HepG2 (cell line): ENCODE data around the gene SFT2D1. TPM values are rescaled to one million over a fixed set of nuclear protein-coding genes. Genes with fewer than 3 reads are reported as not detected.
A peak's percentile ranks its signal among the peaks of the same experiment; 100 is the strongest.

Experiments
- BORCS8-MEF2B ChIP-seq: sonication (generic); formaldehyde crosslinking; IDR thresholded peaks from 2 replicates; pipeline ENCODE4 v1.8.0; 2022; ENCODE audit warnings: mild to moderate bottlenecking, missing genetic modification reagents
- CBX2 ChIP-seq, 2 experiments: fragments of 200-600 bp in 1 of 2; sonication (generic); formaldehyde crosslinking in 1 of 2; IDR thresholded peaks; 2 replicates each; pipeline versions ENCODE4 v1.7.0 to v1.8.1; 2018 to 2022; ENCODE audit warnings: low read depth in 2 of 2, low read length in 1 of 2, mild to moderate bottlenecking in 1 of 2, missing genetic modification reagents in 1 of 2
- CCDC6 ChIP-seq: sonication (generic); formaldehyde crosslinking; IDR thresholded peaks from 2 replicates; pipeline ENCODE4 v1.8.1; 2022; ENCODE audit warnings: mild to moderate bottlenecking, missing genetic modification reagents, moderate library complexity
- ELF3 ChIP-seq: IDR thresholded peaks from 2 replicates; pipeline ENCODE4 v1.6.1; 2016; ENCODE audit warnings: missing genetic modification reagents, missing compliant biosample characterization
- HDAC6 ChIP-seq: fragments of 200-600 bp; sonication (generic); IDR thresholded peaks from 2 replicates; pipeline ENCODE4 v1.7.0; 2017; ENCODE audit warnings: mild to moderate bottlenecking, antibody characterized with exemption, low read length, low read depth
- JDP2 ChIP-seq: sonication (generic); formaldehyde crosslinking; IDR thresholded peaks from 2 replicates; pipeline ENCODE4 v1.8.1; 2022; ENCODE audit warnings: missing genetic modification reagents, borderline replicate concordance
- KDM4B ChIP-seq: sonication (generic); formaldehyde crosslinking; IDR thresholded peaks from 2 replicates; pipeline ENCODE4 v1.4.0; 2020; ENCODE audit warnings: missing genetic modification reagents
- KLF11 ChIP-seq: IDR thresholded peaks from 2 replicates; pipeline ENCODE4 v1.6.1; 2016; ENCODE audit warnings: missing compliant biosample characterization
- NFIC ChIP-seq: IDR thresholded peaks from 2 replicates; pipeline ENCODE4 v1.6.1; 2012; ENCODE audit warnings: mild to moderate bottlenecking, low read length, inconsistent platforms
- SATB2 ChIP-seq: sonication (generic); formaldehyde crosslinking; IDR thresholded peaks from 2 replicates; pipeline ENCODE4 v1.5.0; 2020; ENCODE audit warnings: missing genetic modification reagents
- SP5 ChIP-seq: IDR thresholded peaks from 2 replicates; pipeline ENCODE4 v1.6.1; 2016; ENCODE audit warnings: low read depth, borderline replicate concordance
- SPEN ChIP-seq: sonication (generic); formaldehyde crosslinking; IDR thresholded peaks from 2 replicates; pipeline ENCODE4 v1.5.1; 2020; ENCODE audit warnings: low read depth, mild to moderate bottlenecking, missing genetic modification reagents
- SUZ12 ChIP-seq: fragments of 150-350 bp; IDR thresholded peaks from 2 replicates; pipeline ENCODE4 v1.6.1; 2014; ENCODE audit warnings: low read depth, low read length
- TFAP4 ChIP-seq: sonication (generic); IDR thresholded peaks from 2 replicates; pipeline ENCODE4 v1.6.1; 2016; ENCODE audit warnings: low read depth, borderline replicate concordance
- ZC3H4 ChIP-seq: sonication (generic); formaldehyde crosslinking; IDR thresholded peaks from 2 replicates; pipeline ENCODE4 v1.4.0; 2020; ENCODE audit warnings: missing genetic modification reagents, borderline replicate concordance
- ZKSCAN1 ChIP-seq: fragments of 150-350 bp; IDR thresholded peaks from 2 replicates; pipeline ENCODE4 v1.6.1; 2014; ENCODE audit warnings: low read length
- ZNF256 ChIP-seq: sonication (generic); formaldehyde crosslinking; conservative IDR thresholded peaks from 2 replicates; pipeline ENCODE4 v1.4.0; 2020; ENCODE audit warnings: missing genetic modification reagents
- ZNF354B ChIP-seq: sonication (generic); formaldehyde crosslinking; IDR thresholded peaks from 2 replicates; pipeline ENCODE4 v1.8.0; 2022; ENCODE audit warnings: mild to moderate bottlenecking, missing genetic modification reagents
- ZNF44 ChIP-seq: sonication (generic); formaldehyde crosslinking; IDR thresholded peaks from 2 replicates; pipeline ENCODE4 v1.5.1; 2020; ENCODE audit warnings: mild to moderate bottlenecking, missing genetic modification reagents
- ZNF546 ChIP-seq: sonication (generic); formaldehyde crosslinking; conservative IDR thresholded peaks from 2 replicates; pipeline ENCODE4 v1.8.1; 2023; ENCODE audit warnings: mild to moderate bottlenecking, missing genetic modification reagents
- ZNF747 ChIP-seq: sonication (generic); formaldehyde crosslinking; IDR thresholded peaks from 2 replicates; pipeline ENCODE4 v1.8.1; 2023; ENCODE audit warnings: missing genetic modification reagents, mild to moderate bottlenecking, borderline replicate concordance
- ZSCAN20 ChIP-seq: sonication (generic); formaldehyde crosslinking; IDR thresholded peaks from 2 replicates; pipeline ENCODE4 v1.4.0; 2020; ENCODE audit warnings: missing genetic modification reagents, mild to moderate bottlenecking, borderline replicate concordance
- polyA plus RNA-seq, 8 experiments: library from polyadenylated mRNA; depleted of rRNA in 3 of 8; stranded (reverse) in 7 of 8; unstranded in 1 of 8; fragments of >200 nt; fragmentation: Illumina TruSeq in 4 of 8; extraction: Trizol in 4 of 8; gene quantifications; 2 replicates each; pipeline versions ENCODE4 v1.2.1 to v1.2.3, GENCODE V29; 2011 to 2016; ENCODE audit warnings: low read depth in 4 of 8, missing spikeins in 1 of 8, mixed read lengths in 1 of 8; ENCODE audit not compliant: insufficient read depth in 1 of 8
- total RNA-seq, 5 experiments: library from RNA; depleted of rRNA; stranded (reverse); fragments of >200 nt; fragmentation: Illumina TruSeq; extraction: Trizol; gene quantifications; 2 replicates each; pipeline ENCODE4 v1.2.3, GENCODE V29; 2016; ENCODE audit warnings: low read depth in 1 of 5
- TF ChIP-seq, protein P1 (sequence below): sonication (generic); formaldehyde crosslinking; IDR thresholded peaks from 2 replicates; pipeline ENCODE4 v1.5.0; 2020; ENCODE audit warnings: mild to moderate bottlenecking, missing genetic modification reagents
- TF ChIP-seq, protein P2 (sequence below): conservative IDR thresholded peaks from 2 replicates; pipeline ENCODE4 v1.6.1; 2018; ENCODE audit warnings: missing genetic modification reagents

Gene SFT2D1
- total and polyA plus RNA-seq, 2 of the 13 experiments (the other 11 are each of a cell fraction or from before 2014, with no cell fraction given): 115 to 147 TPM

GRCh38 chr6:166361077-166361429, 18.7 kb upstream of the SFT2D1 start (continued):
- TF ChIP-seq JDP2: peak; percentile 82
- TF ChIP-seq SP5 (CRISPR knock-in tag): peak; percentile 56; the same call in 1 of the 2 replicates
- peak; percentile 87 for TF ChIP-seq SATB2 (CRISPR knock-in tag)
- TF ChIP-seq ZC3H4 (CRISPR knock-in tag): no peak; the same call in 1 of the 2 replicates
- TF ChIP-seq KLF11: no peak
- peak; percentile 91; the same call in 1 of the 2 replicates for TF ChIP-seq SPEN (CRISPR knock-in tag)
- TF ChIP-seq, protein P1, sequence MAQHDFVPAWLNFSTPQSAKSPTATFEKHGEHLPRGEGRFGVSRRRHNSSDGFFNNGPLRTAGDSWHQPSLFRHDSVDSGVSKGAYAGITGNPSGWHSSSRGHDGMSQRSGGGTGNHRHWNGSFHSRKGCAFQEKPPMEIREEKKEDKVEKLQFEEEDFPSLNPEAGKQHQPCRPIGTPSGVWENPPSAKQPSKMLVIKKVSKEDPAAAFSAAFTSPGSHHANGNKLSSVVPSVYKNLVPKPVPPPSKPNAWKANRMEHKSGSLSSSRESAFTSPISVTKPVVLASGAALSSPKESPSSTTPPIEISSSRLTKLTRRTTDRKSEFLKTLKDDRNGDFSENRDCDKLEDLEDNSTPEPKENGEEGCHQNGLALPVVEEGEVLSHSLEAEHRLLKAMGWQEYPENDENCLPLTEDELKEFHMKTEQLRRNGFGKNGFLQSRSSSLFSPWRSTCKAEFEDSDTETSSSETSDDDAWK (CRISPR knock-in tag): no peak
- TF ChIP-seq TFAP4: peak; percentile 60
- TF ChIP-seq CCDC6 (CRISPR knock-in tag): peak; percentile 92; the same call in 1 of the 2 replicates
- 0 out of 2 replicates have a peak, but pooled peaks have one; percentile 41 for TF ChIP-seq ZSCAN20 (CRISPR knock-in tag)
- TF ChIP-seq HDAC6: no peak
- peak; percentile 86; the same call in 1 of the 2 replicates for TF ChIP-seq NFIC
- no peak for TF ChIP-seq ZKSCAN1
- peak; percentile 50; the same call in 1 of the 2 replicates for TF ChIP-seq ZNF546
- TF ChIP-seq ZNF354B (CRISPR knock-in tag): no peak
- no peak; the same call in 1 of the 2 replicates for TF ChIP-seq CBX2 (IDR thresholded peaks at IDR 0.05; ENCODE audit: low read depth, low read length)
- peak; percentile 96 for TF ChIP-seq CBX2 (CRISPR knock-in tag; IDR thresholded peaks at IDR 0.05; ENCODE audit: low read depth)
- peak; percentile 96 for TF ChIP-seq ZNF256 (CRISPR knock-in tag)
- peak; percentile 95 for TF ChIP-seq ZNF747
- peak; percentile 93 for TF ChIP-seq KDM4B (CRISPR knock-in tag)
- TF ChIP-seq ZNF44 (CRISPR knock-in tag): peak; percentile 87; the same call in 1 of the 2 replicates
- TF ChIP-seq ELF3: peak; percentile 97
- peak; percentile 64 for TF ChIP-seq BORCS8-MEF2B
- TF ChIP-seq SUZ12: no peak
- TF ChIP-seq, protein P2, sequence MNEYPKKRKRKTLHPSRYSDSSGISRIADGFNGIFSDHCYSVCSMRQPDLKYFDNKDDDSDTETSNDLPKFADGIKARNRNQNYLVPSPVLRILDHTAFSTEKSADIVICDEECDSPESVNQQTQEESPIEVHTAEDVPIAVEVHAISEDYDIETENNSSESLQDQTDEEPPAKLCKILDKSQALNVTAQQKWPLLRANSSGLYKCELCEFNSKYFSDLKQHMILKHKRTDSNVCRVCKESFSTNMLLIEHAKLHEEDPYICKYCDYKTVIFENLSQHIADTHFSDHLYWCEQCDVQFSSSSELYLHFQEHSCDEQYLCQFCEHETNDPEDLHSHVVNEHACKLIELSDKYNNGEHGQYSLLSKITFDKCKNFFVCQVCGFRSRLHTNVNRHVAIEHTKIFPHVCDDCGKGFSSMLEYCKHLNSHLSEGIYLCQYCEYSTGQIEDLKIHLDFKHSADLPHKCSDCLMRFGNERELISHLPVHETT (CRISPR knock-in tag): peak; percentile 82
